HL-60 (cell line): ENCODE results near the gene BBS2.

ENCODE experiments used
- GABPA ChIP-seq: IDR thresholded peaks from 2 replicates; pipeline ENCODE4 v1.6.1; 2012; ENCODE audit warnings: low read depth
- POLR2AphosphoS5 ChIP-seq: IDR thresholded peaks from 2 replicates; pipeline ENCODE4 v1.6.1; 2012; ENCODE audit warnings: low read depth
- TF ChIP-seq, protein P1 (sequence below): IDR thresholded peaks from one replicate; pipeline ENCODE4 v1.5.1; 2011; ENCODE audit warnings: low read length, control low read depth, inconsistent platforms; ENCODE audit not compliant: insufficient read depth
- TF ChIP-seq, protein P2 (sequence below): IDR thresholded peaks from 2 replicates; pipeline ENCODE4 v1.6.1; 2012; ENCODE audit warnings: low read depth; ENCODE audit not compliant: insufficient replicate concordance

DNA sequence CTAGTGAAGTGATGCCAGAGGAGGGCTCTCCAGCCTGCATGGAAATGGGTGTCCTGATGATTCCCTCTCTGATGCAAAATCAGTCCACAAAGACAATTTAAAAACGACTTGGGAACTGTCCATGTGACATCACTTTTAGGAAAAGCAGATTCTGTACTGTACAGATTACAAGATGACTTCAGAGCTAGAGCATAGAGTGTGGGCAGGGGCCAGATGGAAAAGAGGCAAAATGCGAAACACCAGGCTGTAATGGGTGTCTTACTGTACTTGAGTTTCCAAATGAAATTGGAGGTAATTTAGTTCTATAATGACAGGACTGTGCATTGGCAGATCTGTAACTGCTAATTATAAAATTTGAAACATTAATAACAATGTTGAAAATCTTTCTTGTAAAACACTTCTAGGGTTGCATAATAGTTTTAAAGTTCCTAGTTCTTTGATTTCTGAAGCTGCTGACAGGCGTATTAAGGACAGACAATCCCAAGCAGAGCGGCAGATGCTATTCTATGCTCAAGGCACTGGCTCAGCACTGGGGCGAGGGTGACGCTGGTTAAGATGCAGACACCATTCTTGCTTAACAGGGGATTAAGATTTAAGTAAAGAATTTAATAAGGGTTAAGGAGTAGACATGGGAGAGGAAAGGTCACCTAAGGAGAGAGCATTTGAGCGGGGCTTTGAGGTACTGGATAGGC is 38.9 kb downstream of the BBS2 start:
- TF ChIP-seq, protein P1, sequence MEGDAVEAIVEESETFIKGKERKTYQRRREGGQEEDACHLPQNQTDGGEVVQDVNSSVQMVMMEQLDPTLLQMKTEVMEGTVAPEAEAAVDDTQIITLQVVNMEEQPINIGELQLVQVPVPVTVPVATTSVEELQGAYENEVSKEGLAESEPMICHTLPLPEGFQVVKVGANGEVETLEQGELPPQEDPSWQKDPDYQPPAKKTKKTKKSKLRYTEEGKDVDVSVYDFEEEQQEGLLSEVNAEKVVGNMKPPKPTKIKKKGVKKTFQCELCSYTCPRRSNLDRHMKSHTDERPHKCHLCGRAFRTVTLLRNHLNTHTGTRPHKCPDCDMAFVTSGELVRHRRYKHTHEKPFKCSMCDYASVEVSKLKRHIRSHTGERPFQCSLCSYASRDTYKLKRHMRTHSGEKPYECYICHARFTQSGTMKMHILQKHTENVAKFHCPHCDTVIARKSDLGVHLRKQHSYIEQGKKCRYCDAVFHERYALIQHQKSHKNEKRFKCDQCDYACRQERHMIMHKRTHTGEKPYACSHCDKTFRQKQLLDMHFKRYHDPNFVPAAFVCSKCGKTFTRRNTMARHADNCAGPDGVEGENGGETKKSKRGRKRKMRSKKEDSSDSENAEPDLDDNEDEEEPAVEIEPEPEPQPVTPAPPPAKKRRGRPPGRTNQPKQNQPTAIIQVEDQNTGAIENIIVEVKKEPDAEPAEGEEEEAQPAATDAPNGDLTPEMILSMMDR: no peak
- TF ChIP-seq, protein P2, sequence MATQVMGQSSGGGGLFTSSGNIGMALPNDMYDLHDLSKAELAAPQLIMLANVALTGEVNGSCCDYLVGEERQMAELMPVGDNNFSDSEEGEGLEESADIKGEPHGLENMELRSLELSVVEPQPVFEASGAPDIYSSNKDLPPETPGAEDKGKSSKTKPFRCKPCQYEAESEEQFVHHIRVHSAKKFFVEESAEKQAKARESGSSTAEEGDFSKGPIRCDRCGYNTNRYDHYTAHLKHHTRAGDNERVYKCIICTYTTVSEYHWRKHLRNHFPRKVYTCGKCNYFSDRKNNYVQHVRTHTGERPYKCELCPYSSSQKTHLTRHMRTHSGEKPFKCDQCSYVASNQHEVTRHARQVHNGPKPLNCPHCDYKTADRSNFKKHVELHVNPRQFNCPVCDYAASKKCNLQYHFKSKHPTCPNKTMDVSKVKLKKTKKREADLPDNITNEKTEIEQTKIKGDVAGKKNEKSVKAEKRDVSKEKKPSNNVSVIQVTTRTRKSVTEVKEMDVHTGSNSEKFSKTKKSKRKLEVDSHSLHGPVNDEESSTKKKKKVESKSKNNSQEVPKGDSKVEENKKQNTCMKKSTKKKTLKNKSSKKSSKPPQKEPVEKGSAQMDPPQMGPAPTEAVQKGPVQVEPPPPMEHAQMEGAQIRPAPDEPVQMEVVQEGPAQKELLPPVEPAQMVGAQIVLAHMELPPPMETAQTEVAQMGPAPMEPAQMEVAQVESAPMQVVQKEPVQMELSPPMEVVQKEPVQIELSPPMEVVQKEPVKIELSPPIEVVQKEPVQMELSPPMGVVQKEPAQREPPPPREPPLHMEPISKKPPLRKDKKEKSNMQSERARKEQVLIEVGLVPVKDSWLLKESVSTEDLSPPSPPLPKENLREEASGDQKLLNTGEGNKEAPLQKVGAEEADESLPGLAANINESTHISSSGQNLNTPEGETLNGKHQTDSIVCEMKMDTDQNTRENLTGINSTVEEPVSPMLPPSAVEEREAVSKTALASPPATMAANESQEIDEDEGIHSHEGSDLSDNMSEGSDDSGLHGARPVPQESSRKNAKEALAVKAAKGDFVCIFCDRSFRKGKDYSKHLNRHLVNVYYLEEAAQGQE: no peak
- TF ChIP-seq POLR2AphosphoS5 (no peak), GABPA (no peak)
